GM20000 (cell line): Measurements from ENCODE around the gene C19orf85.
"Not testable (repeated sequence)": the region's sequence is repeated elsewhere in the genome, so short reads cannot be mapped to it uniquely, and the experiment has no call there.

Source experiments
- DNase-seq: peaks from one replicate; pipeline ENCODE4 v3.0.0; 2012; ENCODE audit warnings: low spot score
- TF ChIP-seq, protein P1 (sequence below): IDR thresholded peaks from 2 replicates; pipeline ENCODE4 v1.5.1; 2012; ENCODE audit warnings: mild to moderate bottlenecking, control low read depth; ENCODE audit errors: extremely low read depth, missing control alignments

Gene C19orf85

DNA sequence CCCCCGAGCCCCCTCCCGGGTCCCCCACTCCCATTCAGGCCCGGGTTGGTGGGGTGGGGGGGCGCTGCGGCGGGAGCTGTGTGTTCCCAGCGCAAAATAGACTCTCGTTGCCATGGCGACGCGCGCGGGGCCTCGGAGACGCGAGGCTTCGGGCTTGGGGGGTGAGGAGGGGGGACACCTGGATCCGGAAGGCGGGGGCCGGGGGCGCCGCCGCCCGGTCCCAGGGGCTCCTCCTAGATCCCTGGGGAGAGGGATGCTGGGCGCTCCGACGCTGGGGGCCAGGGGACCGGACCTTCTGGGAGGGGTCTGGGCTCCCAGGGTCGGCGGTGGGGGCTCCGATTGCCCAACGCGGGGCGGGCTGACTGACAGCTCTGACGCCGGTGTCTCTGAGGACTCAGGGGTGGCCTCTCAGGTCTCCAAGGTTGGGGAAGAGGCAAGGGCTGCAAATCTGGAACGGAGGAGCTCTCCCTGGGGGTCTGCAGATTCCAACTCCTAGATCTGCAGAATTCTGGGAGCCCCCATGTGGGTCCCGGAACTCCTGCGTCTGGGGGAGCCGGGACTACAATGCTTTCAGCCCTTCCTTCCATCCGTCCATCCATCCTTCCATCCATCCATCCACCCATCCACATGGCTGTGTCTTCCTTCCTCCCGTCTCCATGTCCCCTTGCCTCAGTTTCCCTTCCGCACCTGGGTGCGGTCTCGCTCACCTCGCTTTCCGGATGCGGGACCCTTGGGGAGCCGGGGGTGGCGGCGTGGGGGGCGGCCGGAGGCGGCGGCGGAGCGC lies 12.4 kb downstream of the C19orf85 start:
- peak; percentile 46 for DNase-seq
- TF ChIP-seq, protein P1, sequence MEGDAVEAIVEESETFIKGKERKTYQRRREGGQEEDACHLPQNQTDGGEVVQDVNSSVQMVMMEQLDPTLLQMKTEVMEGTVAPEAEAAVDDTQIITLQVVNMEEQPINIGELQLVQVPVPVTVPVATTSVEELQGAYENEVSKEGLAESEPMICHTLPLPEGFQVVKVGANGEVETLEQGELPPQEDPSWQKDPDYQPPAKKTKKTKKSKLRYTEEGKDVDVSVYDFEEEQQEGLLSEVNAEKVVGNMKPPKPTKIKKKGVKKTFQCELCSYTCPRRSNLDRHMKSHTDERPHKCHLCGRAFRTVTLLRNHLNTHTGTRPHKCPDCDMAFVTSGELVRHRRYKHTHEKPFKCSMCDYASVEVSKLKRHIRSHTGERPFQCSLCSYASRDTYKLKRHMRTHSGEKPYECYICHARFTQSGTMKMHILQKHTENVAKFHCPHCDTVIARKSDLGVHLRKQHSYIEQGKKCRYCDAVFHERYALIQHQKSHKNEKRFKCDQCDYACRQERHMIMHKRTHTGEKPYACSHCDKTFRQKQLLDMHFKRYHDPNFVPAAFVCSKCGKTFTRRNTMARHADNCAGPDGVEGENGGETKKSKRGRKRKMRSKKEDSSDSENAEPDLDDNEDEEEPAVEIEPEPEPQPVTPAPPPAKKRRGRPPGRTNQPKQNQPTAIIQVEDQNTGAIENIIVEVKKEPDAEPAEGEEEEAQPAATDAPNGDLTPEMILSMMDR, result no peak

GRCh38 chr19:55451163-55451964 lies 13.2 kb downstream of the C19orf85 start:
- peak; percentile 65 for DNase-seq
- TF ChIP-seq, protein P1, result no peak

DNA sequence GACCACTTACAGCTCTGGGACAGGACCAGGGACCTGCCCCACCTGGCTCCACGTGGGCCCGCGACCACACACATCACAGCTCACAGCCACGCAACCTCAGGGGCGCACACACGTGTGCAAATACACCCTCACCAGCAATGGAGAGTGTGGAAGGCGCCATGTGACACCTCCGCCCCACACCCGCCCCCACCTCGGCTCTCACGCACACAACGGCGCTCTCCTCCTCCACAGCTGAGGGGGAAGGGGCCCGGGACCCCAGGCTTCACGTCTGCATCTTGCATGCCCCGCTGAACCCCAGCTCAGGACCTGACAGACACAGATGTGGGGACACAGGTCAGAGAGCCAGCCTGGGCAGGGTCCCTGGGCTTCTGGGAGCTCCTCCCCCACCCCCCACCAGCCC lies 15.1 kb downstream of the C19orf85 start:
- no peak for DNase-seq
- TF ChIP-seq, protein P1, result no peak

GRCh38 chr19:55448175-55448490 lies 16.4 kb downstream of the C19orf85 start:
- DNase-seq, result not testable (repeated sequence)

DNA sequence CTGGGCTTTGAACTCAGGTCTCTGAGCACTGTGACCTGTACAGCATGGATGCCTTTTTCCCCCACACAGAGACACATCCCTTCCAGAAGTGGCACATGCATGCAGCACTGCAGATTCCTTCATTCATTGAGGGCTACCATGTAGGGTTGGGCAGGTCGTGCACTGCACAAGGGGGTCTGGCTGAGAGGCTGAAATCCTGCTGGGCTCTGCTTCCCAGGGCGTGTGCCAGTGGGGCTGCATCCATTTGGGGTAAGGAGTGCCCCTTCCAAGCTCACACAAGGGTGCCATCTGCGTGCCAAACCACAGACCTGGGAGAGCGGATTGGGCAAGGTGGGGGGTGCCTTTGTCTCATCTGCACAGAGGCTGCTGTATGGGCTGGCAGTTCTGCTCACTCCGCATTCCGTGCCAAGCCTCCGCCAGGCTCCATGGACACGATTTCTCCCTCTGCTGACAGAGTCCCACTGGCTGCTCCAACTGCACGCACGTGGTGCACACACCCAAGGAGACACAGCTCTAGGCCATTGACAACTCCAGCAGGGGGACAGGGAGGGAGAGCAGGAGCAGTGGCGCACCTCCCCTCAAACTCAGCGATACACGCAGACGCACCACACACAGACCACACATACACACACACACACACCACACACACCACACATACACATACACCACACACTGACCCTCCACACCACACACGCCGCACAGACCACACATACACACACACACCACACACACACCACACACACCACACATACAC lies 17.0 kb downstream of the C19orf85 start:
- TF ChIP-seq, protein P1, result no peak
- no peak for DNase-seq

- TF ChIP-seq, protein P1, result no peak
- DNase-seq, result no peak
Observed at GRCh38 chr19:55446060-55446459, 18.5 kb downstream of the C19orf85 start.

DNA sequence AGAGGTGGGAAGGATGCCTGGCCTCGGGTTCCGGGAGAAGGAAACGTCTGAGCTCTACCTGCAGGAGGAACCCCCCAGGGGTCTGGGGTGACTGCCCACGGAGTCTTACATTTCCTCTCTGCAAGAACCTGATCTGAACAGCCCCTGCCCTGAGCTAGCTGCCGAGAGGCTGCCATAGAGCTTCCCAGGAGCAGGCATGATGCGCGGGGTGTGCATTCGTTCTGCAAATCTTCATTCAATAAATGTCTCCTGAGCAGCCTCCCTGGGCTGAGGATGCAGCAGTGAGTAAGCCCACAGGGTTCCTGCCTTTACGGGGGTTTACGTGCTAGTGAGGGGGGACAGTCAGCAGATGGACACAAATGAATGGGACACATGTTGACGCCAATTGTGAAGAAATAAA lies 19.9 kb downstream of the C19orf85 start:
- no peak for DNase-seq
- TF ChIP-seq, protein P1, result no peak
